Progenitor cell of endocrine pancreas (in vitro differentiated cells): ENCODE results near the gene CERS1. TPM values are rescaled to one million over a fixed set of nuclear protein-coding genes. Genes with fewer than 3 reads are reported as not detected.
A peak's percentile ranks its signal among the peaks of the same experiment; 100 is the strongest.

ENCODE experiments used
- DNase-seq: peaks from one replicate; pipeline ENCODE4 v3.0.0; 2021; ENCODE audit warnings: low spot score; ENCODE audit not compliant: unreplicated experiment
- H3K27ac Mint-ChIP-seq: 2 replicates; pipeline ENCODE4 v1.8.0; 2021; ENCODE audit warnings: mild to moderate bottlenecking, moderate library complexity, mixed read lengths
- H3K27me3 Mint-ChIP-seq: 2 replicates; pipeline ENCODE4 v1.8.0; 2021; ENCODE audit warnings: mixed read lengths
- H3K36me3 Mint-ChIP-seq: 2 replicates; pipeline ENCODE4 v1.8.0; 2022; ENCODE audit warnings: mixed read lengths; ENCODE audit not compliant: insufficient read depth
- H3K4me1 Mint-ChIP-seq: 2 replicates; pipeline ENCODE4 v1.8.0; 2021; ENCODE audit warnings: low read depth, mixed read lengths
- H3K4me3 Mint-ChIP-seq: 2 replicates; pipeline ENCODE4 v1.8.0; 2021; ENCODE audit warnings: low read depth, mild to moderate bottlenecking, moderate library complexity, mixed read lengths
- H3K9me3 Mint-ChIP-seq: 2 replicates; pipeline ENCODE4 v1.8.0; 2021; ENCODE audit warnings: low read depth, mixed read lengths
- CTCF ChIP-seq: fragments of 200-600 bp; sonication (generic); IDR thresholded peaks from one replicate; pipeline ENCODE4 v1.5.0; 2021; ENCODE audit warnings: antibody characterized with exemption, mild to moderate bottlenecking; ENCODE audit not compliant: unreplicated experiment
- total RNA-seq: library from RNA; stranded (reverse); gene quantifications from 2 replicates; pipeline ENCODE4 v1.2.1, GENCODE V29; 2021

Gene CERS1
- total RNA-seq, 1 donor from 2014 or later, result 20.9 TPM

GRCh38 chr19:18861917-18862316 lies 34.0 kb downstream of the CERS1 start:
- no peak for TF ChIP-seq CTCF
- Mint-ChIP-seq H3K27ac (no peak overlapping the region), H3K4me3 (no peak overlapping the region), H3K9me3 (no peaks in the 10 kb centered on the region), H3K4me1 (no peaks in the 10 kb centered on the region), H3K36me3 (peaks cover 16% of the 10 kb centered on the region), H3K27me3 (no peaks in the 10 kb centered on the region)
- DNase-seq, result no peak

DNA sequence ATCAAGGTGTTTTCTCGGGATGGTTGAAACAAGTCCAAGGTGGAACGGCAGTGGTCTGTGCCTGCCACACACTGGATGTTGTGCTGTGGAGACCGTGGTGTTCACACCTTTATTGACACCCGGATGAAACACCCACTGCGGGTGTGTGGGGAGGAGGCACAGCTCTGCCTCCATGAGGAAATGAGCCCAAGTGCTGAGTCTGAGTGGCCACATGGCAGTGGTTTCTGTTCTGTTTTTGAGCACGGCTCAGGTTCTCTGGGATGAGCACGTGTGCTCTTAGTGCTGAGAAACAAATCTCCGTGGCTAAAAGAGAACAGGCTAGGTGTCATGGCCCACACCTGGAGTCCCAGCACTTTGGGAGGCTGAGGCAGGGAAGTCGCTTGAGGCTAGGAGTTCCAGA lies 34.7 kb downstream of the CERS1 start:
- H3K4me3 Mint-ChIP-seq, result no peak overlapping the region
- H3K4me1 Mint-ChIP-seq, result no peaks in the 10 kb centered on the region
- DNase-seq, result no peak
- H3K27ac Mint-ChIP-seq, result peak overlapping the region; percentile 64
- H3K36me3 Mint-ChIP-seq, result peaks cover 11% of the 10 kb centered on the region
- no peak for TF ChIP-seq CTCF
- no peaks in the 10 kb centered on the region for H3K9me3 Mint-ChIP-seq
- no peaks in the 10 kb centered on the region for H3K27me3 Mint-ChIP-seq

DNA sequence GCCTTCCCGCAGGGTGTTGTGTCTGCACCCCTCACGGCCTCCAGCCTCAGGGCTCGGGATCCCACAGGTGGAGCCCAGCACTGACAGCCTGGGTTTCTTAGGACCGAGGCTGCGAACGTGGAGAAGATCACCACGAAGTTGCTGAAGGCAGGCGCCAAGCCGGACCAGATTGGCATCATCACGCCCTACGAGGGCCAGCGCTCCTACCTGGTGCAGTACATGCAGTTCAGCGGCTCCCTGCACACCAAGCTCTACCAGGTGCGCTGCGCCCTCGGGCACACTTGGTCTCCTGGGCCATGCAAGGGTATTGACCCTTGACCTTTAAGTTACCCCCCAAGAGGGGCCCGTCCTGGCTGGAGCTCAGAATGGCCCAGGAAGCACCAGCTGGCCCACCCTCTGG lies 35.2 kb downstream of the CERS1 start:
- peaks cover 10% of the 10 kb centered on the region for H3K36me3 Mint-ChIP-seq
- no peak for DNase-seq
- no peak overlapping the region for H3K4me3 Mint-ChIP-seq
- H3K9me3 Mint-ChIP-seq, result no peaks in the 10 kb centered on the region
- no peak for TF ChIP-seq CTCF
- H3K4me1 Mint-ChIP-seq, result no peaks in the 10 kb centered on the region
- no peaks in the 10 kb centered on the region for H3K27me3 Mint-ChIP-seq
- no peak overlapping the region for H3K27ac Mint-ChIP-seq

DNA sequence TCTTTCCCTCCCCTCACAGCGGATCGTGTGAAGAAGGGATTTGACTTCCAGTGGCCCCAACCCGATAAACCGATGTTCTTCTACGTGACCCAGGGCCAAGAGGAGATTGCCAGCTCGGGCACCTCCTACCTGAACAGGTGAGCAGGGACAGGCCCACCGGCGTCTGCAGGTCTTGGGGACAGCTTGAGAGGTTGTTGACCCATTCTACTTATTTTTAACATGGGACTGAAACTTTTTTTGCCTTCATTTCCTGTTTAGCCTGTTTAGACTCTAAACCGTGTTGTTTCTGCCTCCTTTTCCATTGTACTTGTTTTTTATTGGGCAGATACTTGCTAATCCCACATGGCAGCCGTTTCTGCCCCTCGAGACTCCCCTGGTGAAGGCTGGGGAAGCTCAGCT lies 35.7 kb downstream of the CERS1 start:
- TF ChIP-seq CTCF, result no peak
- no peak for DNase-seq
- Mint-ChIP-seq H3K27me3 (no peaks in the 10 kb centered on the region), H3K9me3 (no peaks in the 10 kb centered on the region), H3K4me1 (no peaks in the 10 kb centered on the region), H3K36me3 (peaks cover 12% of the 10 kb centered on the region), H3K4me3 (no peak overlapping the region), H3K27ac (no peak overlapping the region)

GRCh38 chr19:18859676-18860301 lies 36.2 kb downstream of the CERS1 start:
- Mint-ChIP-seq H3K9me3 (no peaks in the 10 kb centered on the region), H3K27ac (no peak overlapping the region), H3K4me1 (no peaks in the 10 kb centered on the region), H3K4me3 (no peak overlapping the region), H3K27me3 (no peaks in the 10 kb centered on the region), H3K36me3 (peaks cover 13% of the 10 kb centered on the region)
- TF ChIP-seq CTCF, result no peak
- DNase-seq, result no peak
